T-helper 2 cell (primary cell): ENCODE results near the gene LMX1B.
"Not testable (repeated sequence)": the region's sequence is repeated elsewhere in the genome, so short reads cannot be mapped to it uniquely, and the experiment has no call there.

ENCODE experiments used
- DNase-seq, 5 experiments: peaks; one replicate each; pipeline versions ENCODE4 v3.0.0 to v3.0.0-alpha.2; 2012 to 2022
- total RNA-seq, 2 donors: gene quantifications; one replicate each; lab custom pipeline; 2026; lab: John Stamatoyannopoulos, UW

LMX1B gene
- 0 to 0.20 reads per million in 2 donors for total RNA-seq

DNA sequence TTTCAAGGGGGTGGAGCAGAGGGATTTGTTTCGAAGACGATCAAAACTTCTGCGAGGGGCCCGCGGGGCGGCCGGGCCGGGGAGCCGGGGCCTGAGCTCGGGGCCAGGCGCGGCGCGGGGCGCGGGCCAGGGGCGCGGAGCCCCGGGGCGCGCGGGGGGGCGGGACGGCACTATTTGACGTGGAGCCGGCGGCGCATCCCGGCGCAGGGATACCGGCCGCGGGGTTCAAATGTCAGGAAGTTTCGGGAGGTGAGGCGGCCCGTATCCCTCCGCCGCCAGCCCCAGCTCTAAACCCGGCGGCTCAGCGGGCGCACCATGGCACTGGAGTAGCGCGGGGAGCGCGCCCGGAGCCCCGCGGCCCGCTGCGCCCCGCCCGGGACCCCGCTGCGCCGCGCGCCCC, at the start of gene LMX1B:
LMX1B (plus strand) TSS at position 278 of the 400 bp plus-strand sequence. CDS start 522 bp downstream, outside the sequence.
- peak in 1 of 5 experiments; percentile 53 for DNase-seq

DNA sequence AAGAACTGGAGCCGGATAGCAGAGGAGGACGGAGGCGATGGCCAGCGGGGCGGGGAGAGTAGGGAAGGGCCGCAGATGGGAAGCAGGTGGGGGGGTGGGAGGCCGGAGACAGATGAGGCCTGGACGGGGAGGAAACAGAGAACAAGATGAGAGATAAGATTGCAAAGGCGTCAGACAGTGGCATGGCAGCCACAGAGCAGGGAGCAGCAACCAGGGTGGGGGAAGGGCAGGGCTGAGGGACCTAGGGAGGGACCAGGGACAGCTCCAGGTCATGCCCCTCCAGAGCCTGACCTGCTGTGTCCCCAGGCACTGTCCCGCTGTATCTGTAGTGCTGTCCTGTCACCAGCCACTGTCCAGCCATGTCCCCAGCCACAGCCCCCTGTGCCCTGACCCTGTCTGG, 49.6 kb upstream of the LMX1B start:
- no peak for DNase-seq

DNA sequence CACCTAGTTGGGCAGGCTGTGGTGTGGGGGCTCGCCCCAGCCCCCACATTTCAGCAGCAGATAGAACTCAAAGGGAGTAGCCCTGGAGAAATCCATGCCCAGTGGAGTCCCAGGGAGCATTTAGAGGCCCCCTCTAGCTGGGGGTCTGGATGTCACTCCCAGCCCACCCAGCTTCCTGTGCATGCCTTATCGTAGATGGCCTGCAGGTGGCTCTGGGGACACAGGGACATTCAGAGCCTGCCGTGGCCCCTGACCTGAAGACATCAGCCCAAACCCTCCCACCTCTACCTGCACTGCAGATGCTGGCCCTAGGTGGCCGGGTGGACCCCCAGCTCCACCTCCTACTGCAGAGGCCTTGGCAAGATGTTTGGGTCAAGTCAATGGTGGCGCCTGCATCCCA, 49.0 kb upstream of the LMX1B start:
- DNase-seq, result no peak

DNA sequence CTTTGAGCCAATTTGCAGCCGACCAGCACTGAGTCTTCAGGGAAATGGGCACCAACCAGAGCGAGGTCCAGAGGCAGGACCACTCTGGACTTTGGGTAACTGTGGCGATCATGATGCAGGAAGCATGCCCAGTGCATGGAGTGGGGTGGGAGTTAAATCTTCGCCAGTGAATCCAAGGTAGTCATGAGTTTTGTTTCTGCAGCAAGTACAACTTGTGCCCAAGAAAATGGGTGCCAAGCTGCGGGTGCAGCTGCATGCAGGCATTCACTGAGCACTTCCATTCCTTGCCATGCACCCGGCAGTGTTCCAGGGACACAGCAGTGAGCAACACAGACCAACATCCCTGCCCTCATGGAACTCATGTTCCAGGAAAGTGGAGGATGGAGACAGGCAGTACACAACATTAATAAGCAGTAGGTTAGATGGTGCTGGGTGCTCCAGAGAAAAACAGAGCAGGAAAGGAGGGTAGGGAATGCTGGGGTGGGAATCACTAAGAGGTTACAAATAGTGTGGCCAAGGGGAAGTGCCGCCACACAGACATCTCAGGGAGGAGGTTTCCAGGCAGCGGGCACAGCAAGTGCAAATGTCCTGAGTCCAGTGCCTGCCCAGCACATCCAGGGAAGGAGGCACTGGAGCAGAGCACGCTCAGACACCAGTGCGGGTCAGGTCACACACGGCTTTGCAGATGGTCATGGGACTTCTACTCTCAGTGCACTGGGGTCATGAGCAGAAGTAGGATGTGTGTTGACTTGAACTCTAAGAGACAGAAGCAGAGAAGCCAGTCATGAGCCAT, 48.2 kb upstream of the LMX1B start:
- no peak for DNase-seq

DNA sequence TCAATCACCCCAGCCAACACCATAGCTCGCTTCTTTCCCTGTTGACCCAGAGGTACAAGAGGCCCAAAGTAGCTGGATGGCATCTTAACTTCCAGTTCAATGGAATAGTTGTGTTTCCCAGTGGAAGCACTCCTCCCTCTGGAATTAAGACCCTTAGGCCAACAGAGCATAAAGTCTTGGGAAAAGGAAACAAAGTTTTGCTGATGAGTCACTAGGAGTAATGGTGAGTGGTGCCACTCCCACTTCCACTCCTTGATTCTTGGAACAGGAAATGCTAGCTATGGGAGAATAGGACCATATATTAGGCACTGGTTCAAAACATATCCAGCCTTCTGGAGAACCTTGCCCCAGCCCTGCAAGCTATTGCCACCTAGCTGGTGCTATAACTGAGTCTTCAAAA, 44.7 kb upstream of the LMX1B start:
- DNase-seq, result no peak

DNA sequence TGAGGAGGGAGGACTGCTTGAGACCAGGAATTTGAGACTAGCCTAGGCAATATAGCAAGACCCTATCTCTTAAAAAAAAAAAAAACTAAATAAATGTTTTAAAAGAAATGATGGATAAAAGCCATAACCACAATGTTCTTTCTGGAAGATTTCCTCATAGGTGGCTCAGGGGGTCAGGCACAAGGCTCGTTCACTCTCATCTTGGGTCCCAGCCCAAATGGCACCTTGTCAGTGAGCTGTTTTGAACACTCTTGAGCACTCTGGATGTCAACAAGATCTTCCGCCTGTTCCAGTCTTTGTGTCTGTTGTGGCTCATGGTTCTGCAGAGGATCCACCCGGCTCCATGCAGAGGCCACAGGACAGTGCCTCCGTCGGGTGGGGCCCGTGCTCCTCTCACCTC, 35.7 kb upstream of the LMX1B start:
- DNase-seq, result no peak

DNA sequence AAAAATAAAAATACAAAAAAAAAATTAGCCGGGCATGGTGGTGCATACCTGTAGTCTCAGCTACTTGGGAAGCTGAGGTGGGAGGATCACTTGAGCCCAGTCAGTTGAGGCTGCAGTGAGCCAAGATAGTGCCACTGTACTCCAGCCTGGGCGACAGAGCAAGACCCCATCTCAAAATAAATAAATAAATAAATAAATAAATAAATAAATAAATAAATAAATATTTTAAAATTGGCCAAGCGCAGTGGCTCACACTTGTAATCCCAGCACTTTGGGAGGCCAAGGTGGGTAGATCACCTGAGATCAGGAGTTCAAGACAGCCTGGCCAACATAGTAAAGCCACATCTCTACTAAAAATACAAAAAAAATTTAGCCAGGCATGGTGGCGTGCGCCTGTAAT, 33.4 kb upstream of the LMX1B start:
- not testable (repeated sequence) for DNase-seq

DNA sequence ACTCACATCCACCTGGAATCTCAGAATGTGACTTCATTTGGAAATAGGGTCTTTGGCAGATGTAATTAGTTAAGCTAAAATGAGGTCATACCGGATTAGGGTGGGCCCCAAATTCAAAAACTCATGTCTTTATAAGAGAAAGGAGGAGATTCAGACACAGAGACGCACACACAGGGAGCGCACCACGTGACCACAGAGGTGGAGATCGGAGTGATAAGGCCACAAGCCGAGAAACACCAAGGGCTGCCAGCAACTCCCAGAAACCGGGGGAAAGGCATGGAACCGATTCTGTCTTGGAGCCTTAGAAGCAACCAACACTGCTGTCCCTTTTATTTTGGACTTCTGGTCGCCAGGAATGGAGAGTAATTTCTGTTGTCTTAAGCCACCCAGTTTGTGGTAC, 31.8 kb upstream of the LMX1B start:
- DNase-seq, result peak in 1 of 5 experiments; percentile 27

DNA sequence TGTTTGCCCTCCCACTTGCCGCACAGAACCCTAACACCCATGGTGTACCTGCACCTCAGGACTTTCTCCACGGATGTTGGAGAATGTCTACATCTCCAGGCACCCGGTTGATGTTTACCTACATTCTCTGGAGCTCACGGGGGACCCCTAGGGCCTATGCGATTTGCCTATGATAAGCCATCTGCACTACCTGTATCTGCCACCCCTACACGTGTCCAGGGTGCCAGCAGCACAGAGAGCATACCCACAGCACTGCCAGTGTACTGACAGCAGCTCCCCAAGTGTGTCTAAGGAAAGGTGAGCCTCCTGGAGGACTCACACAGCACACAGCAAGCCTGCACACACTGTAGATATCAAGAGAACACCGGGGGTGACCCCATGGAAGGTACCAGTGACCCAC, 31.3 kb upstream of the LMX1B start:
- no peak for DNase-seq

DNA sequence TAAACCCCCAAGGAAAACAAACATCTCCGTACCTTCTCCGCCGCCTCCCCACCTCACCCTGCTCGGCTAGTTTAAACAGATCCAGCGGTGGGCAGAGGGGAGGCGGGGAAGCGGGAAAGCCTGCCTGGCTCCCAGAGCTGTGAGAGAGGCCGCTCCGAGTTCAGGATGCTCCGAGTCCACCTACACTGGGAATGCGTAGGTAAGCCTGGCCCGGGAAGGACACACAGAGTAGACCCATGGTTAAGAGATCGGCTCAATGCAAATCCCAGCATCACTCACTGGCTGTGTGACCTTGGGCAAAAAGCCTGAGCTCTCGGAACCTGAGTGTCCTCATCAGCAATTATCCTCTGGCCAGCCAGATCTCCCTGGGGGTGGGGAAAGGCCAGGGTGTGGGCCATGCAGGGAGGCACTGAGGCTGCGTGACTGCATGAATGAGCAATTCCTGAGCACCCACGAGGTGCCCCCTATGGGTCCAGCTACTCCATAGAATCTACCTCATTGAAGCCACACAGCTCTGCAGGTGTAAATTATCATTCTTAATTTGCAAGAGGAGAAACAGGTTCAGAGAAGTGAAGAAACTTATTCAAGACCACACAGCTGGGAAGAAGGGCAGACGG, 30.5 kb upstream of the LMX1B start:
- DNase-seq, result no peak

DNA sequence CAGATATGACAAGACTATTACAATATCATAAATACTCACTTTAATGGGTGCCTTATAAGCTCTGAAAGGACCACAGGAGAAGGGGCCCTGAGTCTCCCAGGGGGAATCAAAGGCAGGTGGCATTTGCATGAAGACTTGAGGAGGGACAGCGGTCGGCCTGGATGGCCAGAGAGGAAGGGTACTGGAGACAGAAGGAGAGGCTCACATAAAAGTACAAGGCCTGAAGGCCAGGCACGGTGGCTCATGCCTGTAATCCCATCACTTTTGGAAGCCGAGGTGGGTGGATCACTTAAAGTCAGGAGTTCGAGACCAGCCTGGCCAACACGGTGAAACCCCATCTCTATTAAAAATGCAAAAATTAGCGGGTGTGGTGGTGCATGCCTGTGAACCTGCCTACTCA, 29.1 kb upstream of the LMX1B start:
- no peak for DNase-seq

DNA sequence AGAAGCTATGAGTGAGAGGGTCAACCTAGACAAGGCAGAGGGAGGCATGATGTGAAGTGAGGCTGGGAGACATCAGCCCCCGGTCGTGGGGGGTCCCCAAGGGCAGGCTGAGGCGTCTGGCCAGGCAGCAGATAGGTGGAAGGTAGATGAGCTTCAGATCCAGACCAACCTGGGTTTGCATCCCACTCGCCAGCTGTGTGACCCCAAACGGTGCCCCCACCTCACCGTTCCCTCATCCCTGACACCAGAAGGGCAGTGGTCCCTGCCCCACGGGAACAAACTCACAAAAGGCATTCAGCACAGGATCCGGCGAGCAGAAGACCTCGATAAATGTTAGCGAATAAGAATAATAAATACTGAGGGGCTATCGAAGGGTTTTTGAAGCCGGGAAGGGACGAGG, 27.5 kb upstream of the LMX1B start:
- DNase-seq, result no peak

DNA sequence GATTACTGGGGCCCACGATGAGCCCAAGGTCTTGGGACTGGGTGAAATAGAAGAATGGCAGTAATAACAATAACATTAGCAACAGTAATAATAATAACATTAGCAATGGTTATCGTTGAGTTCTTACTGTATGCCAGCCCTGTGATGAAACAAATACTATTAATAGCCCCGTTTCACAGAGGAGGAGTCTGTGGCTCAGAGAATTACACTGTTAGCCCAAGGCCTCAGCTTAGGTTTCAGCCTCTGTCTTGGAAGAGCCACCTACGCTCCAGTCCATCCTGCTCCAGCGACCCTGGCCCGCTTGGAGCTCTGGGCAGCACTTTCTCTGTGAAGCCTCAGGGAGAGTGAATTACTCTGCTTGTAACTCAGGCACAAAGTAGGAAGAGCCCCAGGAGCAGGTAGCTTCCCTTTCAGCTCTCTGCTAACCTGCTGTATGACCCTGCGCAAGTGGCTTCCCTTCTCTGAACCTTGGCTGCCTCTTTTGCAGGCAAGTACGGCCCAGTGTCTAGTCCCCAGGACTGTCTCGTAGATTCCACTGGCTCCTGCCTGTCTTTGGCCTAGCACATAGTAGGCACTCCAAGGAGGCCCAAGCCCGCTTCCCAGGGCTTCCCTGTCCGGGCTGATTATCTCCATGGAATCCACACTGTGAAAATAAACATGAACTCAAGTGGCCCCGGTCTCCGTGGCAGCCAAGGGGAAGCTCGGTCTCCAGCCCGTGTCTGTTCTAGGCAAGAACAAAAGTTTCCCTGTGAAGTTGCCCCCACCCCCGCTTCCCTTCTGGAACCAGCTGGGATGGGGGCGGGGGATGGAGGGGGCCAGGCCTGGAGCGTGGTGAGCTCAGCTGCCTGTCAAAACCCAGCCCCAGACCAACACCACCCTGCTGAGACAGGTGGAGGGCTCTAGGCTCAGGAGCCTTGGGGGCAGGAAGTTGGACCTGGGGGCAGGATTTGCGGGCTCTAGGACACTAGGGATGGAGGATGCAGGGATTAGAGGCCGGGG, 26.2 kb upstream of the LMX1B start:
- DNase-seq, result no peak

DNA sequence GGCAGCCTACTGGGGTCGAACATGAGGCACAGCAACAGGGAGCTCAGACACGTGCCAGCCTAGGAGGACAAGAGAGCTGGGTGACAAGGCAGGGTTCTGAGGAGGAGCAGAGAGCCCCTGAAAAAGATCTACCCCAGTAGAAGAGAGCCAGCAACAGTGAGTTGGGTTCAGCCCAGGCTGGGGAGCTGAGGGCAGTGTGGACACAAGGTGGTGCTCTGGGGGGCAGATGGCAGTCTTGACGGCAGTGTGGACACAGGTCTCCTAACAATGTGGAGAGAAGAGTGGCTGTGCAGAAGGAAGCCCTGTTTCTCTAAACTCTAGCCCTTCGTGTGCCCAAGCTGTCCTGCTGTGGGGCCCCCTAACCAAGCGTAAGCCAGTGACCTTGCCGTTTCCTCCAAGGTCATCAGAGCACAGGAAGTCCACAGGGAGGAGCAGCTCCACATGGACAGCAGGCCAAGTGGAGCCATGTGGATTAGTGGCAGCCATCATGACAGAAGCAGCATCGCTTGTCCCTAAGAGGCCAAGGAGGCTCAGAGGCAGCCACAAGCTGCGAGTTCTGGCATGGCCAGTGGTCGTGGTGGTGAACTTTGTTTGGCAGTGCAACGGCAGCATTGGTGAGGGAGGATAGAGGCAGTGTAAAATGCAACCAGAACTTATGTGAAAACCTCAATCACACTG, 25.1 kb upstream of the LMX1B start:
- DNase-seq, result no peak

DNA sequence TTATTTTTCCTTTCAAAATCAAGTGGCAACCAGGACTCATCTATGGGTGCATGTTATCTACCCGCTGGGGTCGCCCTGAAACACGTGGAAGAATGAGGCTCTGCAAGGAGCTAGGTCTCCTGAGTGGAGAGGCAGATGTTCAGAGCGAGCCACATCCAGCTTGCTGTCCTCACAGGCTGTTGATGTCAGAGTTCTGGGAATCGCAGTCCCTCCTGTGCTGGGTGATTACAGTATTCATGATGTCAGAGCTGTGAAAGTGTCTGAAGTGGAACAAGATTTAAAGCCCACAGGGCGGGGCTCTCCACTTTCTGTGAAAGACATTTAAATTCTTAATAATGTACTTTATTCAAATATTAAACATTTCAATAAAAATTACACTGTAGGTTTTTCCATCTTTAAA, 24.4 kb upstream of the LMX1B start:
- DNase-seq, result no peak

DNA sequence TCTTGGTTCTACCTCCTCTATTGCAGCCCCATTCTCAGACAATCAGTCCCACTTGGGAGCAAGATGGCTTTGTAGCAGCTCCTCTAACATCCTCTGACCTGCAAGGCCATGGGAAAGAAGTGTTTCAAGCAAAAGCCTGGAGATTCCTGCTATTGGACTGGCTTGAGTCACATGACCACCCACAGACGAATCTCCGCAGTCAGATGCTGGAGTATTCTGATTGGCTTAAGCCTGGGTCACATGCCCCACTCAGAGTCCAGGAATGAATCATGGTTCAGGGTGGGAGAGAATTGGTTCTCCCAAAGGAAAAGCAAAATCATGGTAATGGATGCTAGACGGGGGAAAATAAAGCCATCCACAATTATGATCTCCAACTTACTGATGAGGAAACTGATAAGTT, 22.6 kb upstream of the LMX1B start:
- no peak for DNase-seq

DNA sequence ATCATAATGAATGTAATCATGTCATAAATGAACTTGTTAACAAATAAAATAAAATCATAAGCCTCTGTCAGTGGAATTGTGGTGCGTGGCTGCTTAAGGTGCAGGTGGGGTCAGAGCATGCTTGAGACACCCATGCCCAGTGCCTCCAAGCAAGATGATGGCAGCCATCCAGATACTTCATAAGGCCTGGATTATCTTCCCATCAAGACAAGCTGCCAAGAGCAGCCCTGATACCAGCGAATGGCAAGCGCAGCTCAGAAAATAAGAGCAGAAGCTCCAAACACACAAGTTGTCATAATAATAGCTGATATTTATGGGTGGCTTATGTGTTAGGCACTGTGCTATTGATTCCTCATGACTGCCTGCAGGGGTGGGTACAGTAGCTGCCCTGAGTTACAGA, 21.8 kb upstream of the LMX1B start:
- DNase-seq, result no peak

DNA sequence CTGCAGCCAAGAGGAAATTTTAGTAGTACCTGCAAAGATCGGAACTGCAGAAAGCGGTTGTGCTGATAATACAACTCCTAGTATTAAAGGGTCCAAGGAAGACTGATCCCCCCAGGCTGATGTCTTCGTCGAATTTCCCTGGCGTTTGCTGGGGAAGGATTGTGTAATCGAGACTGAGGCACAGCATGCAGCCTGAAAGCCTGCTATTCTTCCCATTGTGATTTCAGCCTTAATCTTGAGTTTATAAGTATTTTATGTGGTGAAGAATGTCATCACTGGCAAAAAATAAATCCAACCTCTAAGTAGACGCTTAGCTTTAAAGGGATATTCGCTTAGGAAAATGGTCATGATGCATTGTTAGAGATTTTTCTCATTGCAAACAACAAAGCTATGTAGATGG, 21.3 kb upstream of the LMX1B start:
- DNase-seq, result no peak

DNA sequence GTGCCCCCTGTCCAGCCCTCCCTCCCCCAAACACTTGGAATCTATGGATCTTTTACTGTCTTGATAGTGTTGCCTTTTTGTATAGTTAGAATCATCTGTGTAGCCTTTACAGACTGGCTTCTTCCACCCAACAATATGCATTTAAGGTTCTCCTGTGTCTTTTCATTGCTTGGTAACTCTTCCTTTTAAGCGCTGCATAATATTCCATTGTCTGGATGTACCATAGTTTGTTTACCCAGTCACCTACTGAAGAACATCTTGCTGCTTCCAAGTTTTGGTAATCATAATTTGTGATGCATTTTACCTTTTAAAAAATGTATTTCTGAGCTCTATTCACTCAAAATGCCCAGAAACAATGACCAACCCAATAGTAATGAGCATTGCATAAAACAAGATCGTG, 17.7 kb upstream of the LMX1B start:
- no peak for DNase-seq

DNA sequence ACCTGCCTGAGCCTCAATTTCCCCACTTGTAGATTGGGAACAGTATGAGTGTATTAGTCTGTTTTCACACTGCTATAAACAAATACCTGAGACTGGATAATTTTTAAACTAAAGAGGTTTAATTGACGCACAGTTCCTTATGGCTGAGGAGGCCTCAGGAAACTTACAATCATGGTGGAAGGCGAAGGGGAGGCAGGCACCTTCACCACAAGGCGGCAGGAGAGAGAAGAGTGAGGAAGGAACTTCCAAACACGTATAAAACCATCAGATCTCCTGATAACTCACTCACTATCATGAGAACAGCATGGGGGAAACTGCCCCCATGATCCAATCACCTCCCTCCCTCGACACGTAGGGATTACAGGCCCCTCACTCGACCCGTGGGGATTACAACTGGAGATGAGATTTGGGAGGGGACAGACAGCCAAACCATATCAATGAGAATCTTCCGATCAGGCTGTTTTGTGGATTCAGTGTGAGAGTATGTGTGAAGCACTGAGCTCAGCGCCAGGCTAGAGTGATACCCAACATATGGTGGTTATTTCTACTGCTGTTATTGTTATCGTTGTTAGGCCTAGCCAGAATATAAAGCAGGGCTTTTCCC, 14.6 kb upstream of the LMX1B start:
- DNase-seq, result no peak

DNA sequence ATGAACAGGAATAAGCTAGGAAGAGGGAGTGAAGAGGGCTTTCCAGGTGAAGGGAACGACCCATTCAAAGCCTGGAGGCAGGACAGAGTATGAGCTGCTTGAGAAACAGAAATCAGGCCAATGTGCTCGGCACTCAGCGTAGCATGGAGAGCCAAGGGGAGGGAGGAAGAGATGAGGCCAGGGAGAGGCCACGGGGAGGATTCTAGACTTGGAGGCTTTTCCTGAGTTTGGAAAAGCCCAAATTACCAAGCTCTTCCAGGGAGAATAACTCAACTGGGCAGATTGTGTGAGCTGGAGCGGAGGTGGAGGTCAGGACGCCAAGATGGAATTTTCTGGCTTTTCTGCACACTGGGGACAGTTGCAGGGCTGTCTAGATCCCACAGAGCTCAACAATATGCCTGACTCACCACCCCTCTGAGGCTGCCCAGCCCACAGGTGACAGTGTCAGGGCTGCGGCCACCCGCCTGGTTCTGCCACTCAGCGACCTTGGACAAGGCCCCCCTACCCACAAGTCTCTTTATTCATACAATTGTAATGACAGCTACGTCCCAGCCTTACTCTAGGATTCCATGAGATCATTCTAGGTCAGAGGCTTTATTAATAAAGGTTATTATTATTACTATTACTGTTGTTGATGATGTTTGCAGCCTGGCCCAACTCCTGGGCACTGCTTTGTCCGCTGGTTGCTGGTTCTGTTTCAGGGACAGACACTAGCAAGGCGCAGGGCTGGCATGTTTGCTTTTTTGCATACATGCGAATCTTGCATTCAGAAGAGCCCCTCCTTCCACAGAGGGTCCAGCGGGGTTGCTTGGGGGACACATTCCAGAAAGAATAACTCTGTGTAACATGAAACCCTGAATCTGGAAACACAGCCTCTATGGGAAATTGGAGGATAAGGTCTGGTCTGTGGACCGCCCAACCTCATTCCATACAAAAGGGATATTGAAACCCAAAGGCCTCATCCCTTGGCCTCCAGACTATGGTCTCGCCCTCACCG, 9.4 kb upstream of the LMX1B start:
- DNase-seq, result no peak
